Sigmoid colon (tissue), 7 donors: ENCODE measurements around the gene ATG9B. TPM values are rescaled to one million over a fixed set of nuclear protein-coding genes. Genes with fewer than 3 reads are reported as not detected.
A peak's percentile ranks its signal among the peaks of the same experiment; 100 is the strongest.
"Not testable (repeated sequence)": the region's sequence is repeated elsewhere in the genome, so short reads cannot be mapped to it uniquely, and the experiment has no call there.

Experiments used
- DNase-seq: peaks from one replicate; pipeline ENCODE4 v3.0.0-alpha.2; 2019
- H3K27ac ChIP-seq, 4 donors: fragments of 200-600 bp; sonication (generic); one replicate each; pipeline ENCODE4 v1.5.1; 2016 to 2019; ENCODE audit warnings: mild to moderate bottlenecking in 1 of 4
- H3K27me3 ChIP-seq, 3 donors: fragments of 200-600 bp; sonication (generic); one replicate each; pipeline ENCODE4 v1.5.1; 2019; ENCODE audit warnings: mild to moderate bottlenecking in 1 of 3
- H3K36me3 ChIP-seq, 4 donors: fragments of 200-600 bp; sonication (generic); one replicate each; pipeline ENCODE4 v1.5.1; 2016 to 2019
- H3K4me1 ChIP-seq, 4 donors: fragments of 200-600 bp; sonication (generic); one replicate each; pipeline ENCODE4 v1.5.1; 2017 to 2019
- H3K4me3 ChIP-seq, 4 donors: fragments of 200-600 bp; sonication (generic); one replicate each; pipeline ENCODE4 v1.5.1; 2017 to 2019; ENCODE audit warnings: mild to moderate bottlenecking in 2 of 4, moderate library complexity in 1 of 4
- H3K9me3 ChIP-seq, 4 donors: fragments of 200-600 bp in 3 of 4; sonication (generic) in 3 of 4; one replicate each; pipeline versions ENCODE4 v1.5.1 to v1.6.1; 2013 to 2019
- CTCF ChIP-seq, 4 experiments: fragments of 450-650 bp in 3 of 4; fragments of 200-600 bp in 1 of 4; IDR thresholded peaks; one replicate each; pipeline ENCODE4 v1.5.1; 2016 to 2019; ENCODE audit warnings: antibody characterized with exemption in 4 of 4, mild to moderate bottlenecking in 3 of 4, moderate library complexity in 2 of 4
- EP300 ChIP-seq, 4 donors: sonication (generic); formaldehyde crosslinking; IDR thresholded peaks; one replicate each; pipeline ENCODE4 v1.6.1; 2017; ENCODE audit warnings: antibody characterized with exemption in 4 of 4
- POLR2A ChIP-seq, 2 donors: fragments of 450-650 bp; IDR thresholded peaks; one replicate each; pipeline ENCODE4 v1.6.1; 2016; ENCODE audit warnings: antibody characterized with exemption in 2 of 2, mild to moderate bottlenecking in 2 of 2, moderate library complexity in 2 of 2
- POLR2AphosphoS5 ChIP-seq, 4 donors: sonication (generic); formaldehyde crosslinking; IDR thresholded peaks; one replicate each; pipeline ENCODE4 v1.6.1; 2017; ENCODE audit warnings: antibody characterized with exemption in 4 of 4
- WGBS, 2 donors: extraction: QIAGEN DNeasy Blood & Tissue Kit; methylation state at CpG; one replicate each; pipeline ENCODE4 v1.1.7; 2013; 5-methylcytosine and 5-hydroxymethylcytosine counted together
- intact Hi-C: fragments of 100-400 bp; cut with DNase I; formaldehyde crosslinking; loops from one replicate; pipeline ENCODE4 v1.15.1; 2023
- polyA plus RNA-seq, 3 donors: library from polyadenylated mRNA; stranded (reverse); fragments of 200-250 nt; gene quantifications; one replicate each; pipeline ENCODE4 v1.2.3, GENCODE V29; 2013
- total RNA-seq, 4 donors: library from RNA; depleted of rRNA; stranded (reverse); fragments of >200 nt; gene quantifications; one replicate each; pipeline ENCODE4 v1.1.0, GENCODE V29; 2016
- donor health status: healthy with polysubstance abuse.
- donor health status: Bipolar disorder and iron deficiency.
- donor health status: healthy.

The ATG9B gene
- total and polyA plus RNA-seq, 7 donors: 1.2 to 1.6 TPM; not detected in 5

GRCh38 chr7:151013356-151013732 lies 10.9 kb downstream of the ATG9B start:
- TF ChIP-seq EP300 (IDR thresholded peaks at IDR 0.05): no peak
- TF ChIP-seq POLR2A (IDR thresholded peaks at IDR 0.05): no peak
- no peak for DNase-seq
- Histone ChIP-seq H3K27ac (no peak overlapping the region), H3K9me3 (no peaks in the 10 kb centered on the region), H3K27me3 (peaks cover 26 to 93% (median 76%) of the 10 kb centered on the region in 3 donors), H3K4me1 (peaks cover 0 to 33% (median 23%) of the 10 kb centered on the region in 4 donors), H3K36me3 (no peaks in the 10 kb centered on the region), H3K4me3 (peak overlapping the region in 3 of 4 donors; percentile 0 to 40 (median 40))
- intact Hi-C loops: no loop called here
- WGBS, 2 donors: 25 to 57% methylated on average over 26 of the region's 26 CpGs

- no peak for TF ChIP-seq POLR2AphosphoS5 (IDR thresholded peaks at IDR 0.05)
- peak in 2 of 4 experiments; percentile 22 to 26 for TF ChIP-seq CTCF (IDR thresholded peaks at IDR 0.05)
- TF ChIP-seq POLR2A (IDR thresholded peaks at IDR 0.05): no peak
- intact Hi-C loops: no loop called here
- Histone ChIP-seq H3K4me3 (no peak overlapping the region), H3K9me3 (no peaks in the 10 kb centered on the region), H3K36me3 (no peaks in the 10 kb centered on the region), H3K27ac (no peak overlapping the region), H3K4me1 (peaks cover 0 to 30% (median 19%) of the 10 kb centered on the region in 4 donors), H3K27me3 (peaks cover 26 to 89% (median 75%) of the 10 kb centered on the region in 3 donors)
- WGBS, 2 donors: 45 to 80% methylated on average over 23 of the region's 23 CpGs
- peak; percentile 63 for DNase-seq
Observed at GRCh38 chr7:151012911-151013347, 11.4 kb downstream of the ATG9B start.

GRCh38 chr7:151012031-151012692 lies 12.1 kb downstream of the ATG9B start:
- Histone ChIP-seq H3K4me1 (peaks cover 0 to 26% (median 15%) of the 10 kb centered on the region in 4 donors), H3K36me3 (no peaks in the 10 kb centered on the region), H3K27me3 (peaks cover 22 to 81% (median 67%) of the 10 kb centered on the region in 3 donors), H3K27ac (no peak overlapping the region), H3K9me3 (no peaks in the 10 kb centered on the region), H3K4me3 (no peak overlapping the region)
- intact Hi-C loops: no loop called here
- WGBS, 2 donors: 29 to 65% methylated on average over 6 of the region's 6 CpGs
- DNase-seq: no peak
- no peak for TF ChIP-seq EP300 (IDR thresholded peaks at IDR 0.05)
- no peak for TF ChIP-seq POLR2A (IDR thresholded peaks at IDR 0.05)
- no peak for TF ChIP-seq CTCF (IDR thresholded peaks at IDR 0.05)
- no peak for TF ChIP-seq POLR2AphosphoS5 (IDR thresholded peaks at IDR 0.05)

GRCh38 chr7:151011616-151012015 lies 12.7 kb downstream of the ATG9B start:
- Histone ChIP-seq H3K27me3 (peaks cover 20 to 76% (median 62%) of the 10 kb centered on the region in 3 donors), H3K4me1 (peaks cover 0 to 26% (median 15%) of the 10 kb centered on the region in 4 donors)
- intact Hi-C loops, H3K4me3 ChIP-seq, H3K27ac ChIP-seq, H3K9me3 ChIP-seq, DNase-seq, H3K36me3 ChIP-seq: not testable (repeated sequence)
- 84 to 91% methylated on average over 12 of the region's 12 CpGs for WGBS, 2 donors

- intact Hi-C loops: no loop called here
- DNase-seq: no peak
Observed at GRCh38 chr7:151011097-151011409, 13.2 kb downstream of the ATG9B start.

More at GRCh38 chr7:151011097-151011409, 13.2 kb downstream of the ATG9B start:
- H3K9me3 ChIP-seq: no peaks in the 10 kb centered on the region
- H3K4me1 ChIP-seq: peaks cover 0 to 26% (median 15%) of the 10 kb centered on the region in 4 donors
- no peak overlapping the region for H3K27ac ChIP-seq
- TF ChIP-seq CTCF (IDR thresholded peaks at IDR 0.05) (no peak), EP300 (IDR thresholded peaks at IDR 0.05) (no peak), POLR2AphosphoS5 (IDR thresholded peaks at IDR 0.05) (no peak), POLR2A (IDR thresholded peaks at IDR 0.05) (no peak)
- H3K27me3 ChIP-seq: peaks cover 20 to 70% (median 56%) of the 10 kb centered on the region in 3 donors
- 62 to 65% methylated on average over 1 of the region's 1 CpG for WGBS, 2 donors
- no peaks in the 10 kb centered on the region for H3K36me3 ChIP-seq
- no peak overlapping the region for H3K4me3 ChIP-seq
